IMR-90 (cell line): ENCODE measurements around the gene PTK6. TPM values are rescaled to one million over a fixed set of nuclear protein-coding genes. Genes with fewer than 3 reads are reported as not detected.
A peak's percentile ranks its signal among the peaks of the same experiment; 100 is the strongest.

Experiments
- ATAC-seq: fragments of 200-7000 bp; cut with Tn5 transposase; 2 replicates; pipeline ENCODE4 v1.9.1; 2020; ENCODE audit warnings: low read depth, mild to moderate bottlenecking, moderate library complexity
- BruUV-seq: library from RNA; stranded (reverse); fragments of 400-500 nt; replicated peaks from 2 replicates; lab custom pipeline; 2021; lab: Mats Ljungman, UMichigan
- CTCF ChIA-PET: fragments of 300-600 bp; formaldehyde crosslinking; extraction: SDS; loops from one replicate; lab custom pipeline; 2021; ENCODE audit warnings: antibody characterized with exemption; lab: Yijun Ruan, JAX
- POLR2A ChIA-PET: fragments of 300-600 bp; sonication (Branson Sonifier 250); formaldehyde crosslinking; loops from one replicate; lab custom pipeline; 2022; ENCODE audit warnings: antibody characterized with exemption; ENCODE audit not compliant: unreplicated experiment; lab: Charles Lee
- DNase-seq: peaks from one replicate; pipeline ENCODE4 v3.0.0; 2013
- H2AFZ ChIP-seq: replicated peaks from 2 replicates; pipeline ENCODE3; 2013; ENCODE audit warnings: low read length, mild to moderate bottlenecking; ENCODE audit not compliant: poor library complexity
- H2AK5ac ChIP-seq: 2 replicates; pipeline ENCODE4 v1.6.1; 2013; ENCODE audit warnings: low read depth, low read length, inconsistent platforms
- H2AK9ac ChIP-seq: replicated peaks from 2 replicates; pipeline ENCODE3; 2013; ENCODE audit warnings: mild to moderate bottlenecking, low read depth, low read length, moderate library complexity; ENCODE audit not compliant: poor library complexity
- H2BK120ac ChIP-seq: 2 replicates; pipeline ENCODE4 v1.6.1; 2013; ENCODE audit warnings: low read depth, low read length, inconsistent platforms
- H2BK15ac ChIP-seq: 3 replicates; pipeline ENCODE4 v1.6.1; 2013; ENCODE audit warnings: low read depth, low read length, inconsistent platforms
- H2BK20ac ChIP-seq: 2 replicates; pipeline ENCODE4 v1.6.1; 2013; ENCODE audit warnings: low read depth, mild to moderate bottlenecking, inconsistent platforms, low read length, moderate library complexity
- H2BK5ac ChIP-seq: 2 replicates; pipeline ENCODE4 v1.6.1; 2013; ENCODE audit warnings: mild to moderate bottlenecking, low read depth, low read length, inconsistent platforms; ENCODE audit not compliant: poor library complexity, severe bottlenecking
- H3K14ac ChIP-seq: replicated peaks from 2 replicates; pipeline ENCODE4 v1.6.1; 2013; ENCODE audit warnings: low read depth, low read length, inconsistent platforms
- H3K18ac ChIP-seq: 2 replicates; pipeline ENCODE4 v1.6.1; 2013; ENCODE audit warnings: low read depth, low read length, control low read depth
- H3K23ac ChIP-seq: 2 replicates; pipeline ENCODE4 v1.6.1; 2013; ENCODE audit warnings: low read depth, low read length, inconsistent platforms
- H3K27ac ChIP-seq: 2 replicates; pipeline ENCODE4 v1.5.1; 2013; ENCODE audit warnings: mild to moderate bottlenecking, control low read depth, low read length; ENCODE audit not compliant: insufficient read depth
- H3K27me3 ChIP-seq: 2 replicates; pipeline ENCODE4 v1.6.1; 2013; ENCODE audit warnings: low read length; ENCODE audit not compliant: control insufficient read depth, insufficient read depth
- H3K36me3 ChIP-seq: 2 replicates; pipeline ENCODE4 v1.6.1; 2013; ENCODE audit warnings: low read length, mixed read lengths; ENCODE audit not compliant: control insufficient read depth, insufficient read depth
- H3K4ac ChIP-seq: 2 replicates; pipeline ENCODE4 v1.6.1; 2013; ENCODE audit warnings: low read depth, low read length, inconsistent platforms
- H3K4me1 ChIP-seq: 2 replicates; pipeline ENCODE4 v1.6.1; 2013; ENCODE audit warnings: low read length, mixed read lengths; ENCODE audit not compliant: control insufficient read depth, insufficient read depth
- H3K4me2 ChIP-seq: 2 replicates; pipeline ENCODE4 v1.6.1; 2013; ENCODE audit warnings: low read depth, mild to moderate bottlenecking, control low read depth, low read length, moderate library complexity
- H3K4me3 ChIP-seq: 2 replicates; pipeline ENCODE4 v1.5.1; 2013; ENCODE audit warnings: low read depth, mild to moderate bottlenecking, control low read depth, low read length, moderate library complexity; ENCODE audit not compliant: insufficient read depth
- H3K56ac ChIP-seq: 2 replicates; pipeline ENCODE4 v1.6.1; 2013; ENCODE audit warnings: low read length, inconsistent platforms; ENCODE audit not compliant: insufficient read depth; ENCODE audit errors: extremely low read depth
- H3K79me1 ChIP-seq, 2 experiments: 2 replicates each; pipeline ENCODE4 v1.6.1; 2013; ENCODE audit warnings: low read length in 2 of 2, inconsistent platforms in 1 of 2, low read depth in 1 of 2
- H3K9ac ChIP-seq: 2 replicates; pipeline ENCODE4 v1.6.1; 2013; ENCODE audit warnings: low read depth, low read length, control low read depth
- H3K9me1 ChIP-seq: 2 replicates; pipeline ENCODE4 v1.6.1; 2013; ENCODE audit warnings: low read length, inconsistent platforms; ENCODE audit not compliant: insufficient read depth
- H3K9me3 ChIP-seq: 2 replicates; pipeline ENCODE4 v1.6.1; 2013; ENCODE audit warnings: low read length; ENCODE audit not compliant: control insufficient read depth, insufficient read depth
- H4K20me1 ChIP-seq: 2 replicates; pipeline ENCODE4 v1.6.1; 2013; ENCODE audit warnings: low read length, inconsistent platforms; ENCODE audit not compliant: insufficient read depth
- H4K5ac ChIP-seq: 2 replicates; pipeline ENCODE4 v1.6.1; 2013; ENCODE audit warnings: mild to moderate bottlenecking, low read depth, low read length, control low read depth
- H4K8ac ChIP-seq, 2 experiments: 2 replicates each; pipeline ENCODE4 v1.6.1; 2013; ENCODE audit warnings: low read depth in 2 of 2, low read length in 2 of 2, control low read depth in 1 of 2, inconsistent platforms in 1 of 2
- H4K91ac ChIP-seq: 2 replicates; pipeline ENCODE4 v1.6.1; 2013; ENCODE audit warnings: low read depth, low read length, inconsistent platforms; ENCODE audit not compliant: insufficient read depth
- CEBPB ChIP-seq: IDR thresholded peaks from 2 replicates; pipeline ENCODE4 v1.6.1; 2012; ENCODE audit warnings: low read depth, low read length, improper control_type of control experiment
- CTCF ChIP-seq: conservative IDR thresholded peaks from 2 replicates; pipeline ENCODE4 v1.5.1; 2012; ENCODE audit warnings: mild to moderate bottlenecking, low read depth, low read length, improper control_type of control experiment
- MXI1 ChIP-seq: IDR thresholded peaks from 2 replicates; pipeline ENCODE4 v1.6.1; 2012; ENCODE audit warnings: low read depth, mild to moderate bottlenecking, low read length, moderate library complexity, borderline replicate concordance
- NFE2L2 ChIP-seq: fragments of 150-350 bp; IDR thresholded peaks from 2 replicates; pipeline ENCODE4 v1.6.1; 2016; ENCODE audit warnings: low read depth, mild to moderate bottlenecking, low read length
- WGBS, 2 experiments: methylation state at CpG; one replicate each; pipeline versions ENCODE4 v1.1.5 to v1.1.7; 2013; ENCODE audit warnings: missing lambda C conversion rate in 2 of 2; ENCODE audit not compliant: insufficient read length in 1 of 2; ENCODE audit errors: extremely low coverage in 2 of 2; 5-methylcytosine and 5-hydroxymethylcytosine counted together
- dilution Hi-C: fragments of 300-500 bp; cut with HindIII; formaldehyde crosslinking; loops from one replicate; pipeline ENCODE4 v1.14.3; 2018; ENCODE audit warnings: low sequenced_read_pairs; ENCODE audit not compliant: unreplicated experiment
- in situ Hi-C: fragments of 300-500 bp; cut with MboI; formaldehyde crosslinking; loops from 3 replicates; pipeline ENCODE4 v1.14.3; 2019; ENCODE audit warnings: low sequenced_read_pairs, inconsistent platforms, mixed read lengths
- intact Hi-C: fragments of 100-400 bp; cut with micrococcal nuclease; formaldehyde crosslinking; loops from 2 replicates; pipeline ENCODE4 v1.10.0; 2022
- polyA plus RNA-seq, 3 experiments: library from polyadenylated mRNA; depleted of rRNA; stranded (reverse); fragments of >200 nt; gene quantifications; 2 replicates each; pipeline ENCODE4 v1.2.3, GENCODE V29; 2012; ENCODE audit warnings: low replicate concordance in 1 of 3
- total RNA-seq: library from RNA; depleted of rRNA; stranded (reverse); fragments of >200 nt; gene quantifications from 2 replicates; pipeline ENCODE4 v1.2.3, GENCODE V29; 2012

PTK6 gene
- total and polyA plus RNA-seq, 2 of the 4 experiments (the other 2 are of a cell fraction), result not detected

- in situ Hi-C loops (no loop called here), dilution Hi-C loops (no loop called here), intact Hi-C loops (loop anchor here (2.0 kb wide), 1 partner anchor 18 kb away; the partner anchor contains the start of gene FNDC11)
- Histone ChIP-seq H3K4ac (peak overlapping the region; percentile 35), H4K8ac (no peak overlapping the region; a peak in 1 of 4 replicates), H3K36me3 (peaks cover 9% of the 10 kb centered on the region; the same call in 1 of the 2 replicates), H4K20me1 (no peaks in the 10 kb centered on the region), H2BK5ac (no peak overlapping the region), H2AK5ac (peak overlapping the region; percentile 67), H3K9ac (peak overlapping the region; percentile 95), H3K4me1 (peaks cover 10% of the 10 kb centered on the region), H4K5ac (no peak overlapping the region), H3K56ac (no peak overlapping the region), H2BK120ac (no peak overlapping the region), H3K18ac (no peak overlapping the region), H3K4me3 (peak overlapping the region; percentile 85), H2AFZ (peak overlapping the region; percentile 76), H3K4me2 (peak overlapping the region; percentile 76), H2AK9ac (peak overlapping the region; percentile 99), H3K14ac (peak overlapping the region; percentile 75), H3K27ac (peak overlapping the region; percentile 75; the same call in 1 of the 2 replicates), H3K9me3 (no peaks in the 10 kb centered on the region), H3K23ac (peak overlapping the region; percentile 82), H4K91ac (peak overlapping the region; percentile 35; the same call in 1 of the 2 replicates), H2BK15ac (no peak overlapping the region), H3K79me1 (peaks cover 4 to 13% of the 10 kb centered on the region in 2 experiments), H3K9me1 (peaks cover 3% of the 10 kb centered on the region; the same call in 1 of the 2 replicates), H2BK20ac (no peak overlapping the region), H3K27me3 (no peaks in the 10 kb centered on the region)
- ATAC-seq, result peak; percentile 4; the same call in 1 of the 2 replicates
- no TSS peak for BruUV-seq
- ChIA-PET CTCF (no interaction called here), POLR2A (no interaction called here)
- no peak for TF ChIP-seq CEBPB
- TF ChIP-seq NFE2L2, result no peak
- no peak for TF ChIP-seq MXI1
- TF ChIP-seq CTCF, result 0 out of 2 replicates have a peak, but pooled peaks have one; percentile 19
- WGBS, 2 experiments, result 94% methylated on average over 17 of the region's 34 CpGs; no CpG with 5 or more reads in 1 of the 2 experiments
- no peak for DNase-seq
Observed at GRCh38 chr20:63572788-63573646, 35.8 kb upstream of the PTK6 start.
